Measurements from ENCODE around the gene PPP2R2C. TPM values are rescaled to one million over a fixed set of nuclear protein-coding genes. Genes with fewer than 3 reads are reported as not detected.

The PPP2R2C gene
- total and polyA plus RNA-seq, 2 of the 4 experiments (the other 2 are of a cell fraction) = 0.03 TPM; not detected in 1

GRCh38 chr4:6319530-6320150 is 152.8 kb downstream of the PPP2R2C start:
- ChIA-PET CTCF (interaction anchor here (3.5 kb wide), 1 partner anchor 69 kb away, joined by 13 read pairs; no protein-coding TSS in a partner anchor), POLR2A (ENCODE audit: unreplicated experiment) (no interaction called here)
- Histone ChIP-seq H2AFZ (replicated peaks; ENCODE audit: low read length, poor library complexity) (no peak overlapping the region), H3K27ac (ENCODE audit: insufficient read depth, low read length) (no peak overlapping the region), H3K56ac (ENCODE audit: extremely low read depth, insufficient read depth, low read length) (no peak overlapping the region), H3K79me1 (ENCODE audit: low read depth in 1 of 2, low read length in 2 of 2) (no peaks in the 10 kb centered on the region), H3K27me3 (ENCODE audit: control insufficient read depth, insufficient read depth, low read length) (peaks cover 21% of the 10 kb centered on the region), H2AK9ac (replicated peaks; ENCODE audit: low read depth, low read length, poor library complexity) (no peak overlapping the region), H2BK120ac (ENCODE audit: low read depth, low read length) (no peak overlapping the region), H2BK5ac (ENCODE audit: low read depth, low read length, poor library complexity, severe bottlenecking) (no peak overlapping the region), H3K4me2 (ENCODE audit: low read depth, low read length) (no peak overlapping the region), H2BK15ac (ENCODE audit: low read depth, low read length) (no peak overlapping the region), H3K4me3 (ENCODE audit: insufficient read depth, low read depth, low read length) (no peak overlapping the region), H3K14ac (replicated peaks; ENCODE audit: low read depth, low read length) (no peak overlapping the region), H3K9me1 (ENCODE audit: insufficient read depth, low read length) (no peaks in the 10 kb centered on the region), H3K23ac (ENCODE audit: low read depth, low read length) (no peak overlapping the region), H3K4ac (ENCODE audit: low read depth, low read length) (no peak overlapping the region), H3K9me3 (ENCODE audit: control insufficient read depth, insufficient read depth, low read length) (peaks cover 3% of the 10 kb centered on the region), H4K8ac (ENCODE audit: low read depth in 2 of 2, low read length in 2 of 2) (no peak overlapping the region), H4K5ac (ENCODE audit: low read depth, low read length) (no peak overlapping the region), H4K91ac (ENCODE audit: insufficient read depth, low read depth, low read length) (no peak overlapping the region), H3K18ac (ENCODE audit: low read depth, low read length) (no peak overlapping the region), H3K9ac (ENCODE audit: low read depth, low read length) (no peak overlapping the region), H2BK20ac (ENCODE audit: low read depth, low read length) (no peak overlapping the region), H4K20me1 (ENCODE audit: insufficient read depth, low read length) (no peaks in the 10 kb centered on the region), H3K4me1 (ENCODE audit: control insufficient read depth, insufficient read depth, low read length) (no peaks in the 10 kb centered on the region), H3K36me3 (ENCODE audit: control insufficient read depth, insufficient read depth, low read length) (no peaks in the 10 kb centered on the region), H2AK5ac (ENCODE audit: low read depth, low read length) (no peak overlapping the region)
- BruUV-seq (replicated peaks) = no TSS peak
- dilution Hi-C loops (cut with HindIII; ENCODE audit: low sequenced_read_pairs, unreplicated experiment) = no loop called here
- intact Hi-C loops (cut with micrococcal nuclease) = no loop called here
- TF ChIP-seq RCOR1 (IDR thresholded peaks at IDR 0.05; ENCODE audit: insufficient replicate concordance, low read length) = no peak
- TF ChIP-seq POLR2A (IDR thresholded peaks at IDR 0.05; ENCODE audit: low read depth, low read length) = no peak
- no peak for TF ChIP-seq FOS (IDR thresholded peaks at IDR 0.05; ENCODE audit: low read depth, low read length)
- TF ChIP-seq BHLHE40 (IDR thresholded peaks at IDR 0.05; ENCODE audit: low read depth, low read length) = no peak
- TF ChIP-seq MAZ (IDR thresholded peaks at IDR 0.05; ENCODE audit: borderline replicate concordance, low read depth, low read length) = no peak
- no peak for TF ChIP-seq NFE2L2 (IDR thresholded peaks at IDR 0.05; ENCODE audit: low read depth, low read length)
- no peak for TF ChIP-seq MXI1 (IDR thresholded peaks at IDR 0.05; ENCODE audit: borderline replicate concordance, low read depth, low read length)
- no peak for TF ChIP-seq CEBPB (IDR thresholded peaks at IDR 0.05; ENCODE audit: low read depth, low read length)
- no peak for TF ChIP-seq CTCF (conservative IDR thresholded peaks at IDR 0.05; ENCODE audit: low read depth, low read length)
- no peak for TF ChIP-seq SMC3 (IDR thresholded peaks at IDR 0.05; ENCODE audit: low read depth, low read length)
- no peak for TF ChIP-seq RFX5 (IDR thresholded peaks at IDR 0.05; ENCODE audit: low read depth, low read length)
- TF ChIP-seq RAD21 (IDR thresholded peaks at IDR 0.05; ENCODE audit: low read length) = no peak
- no peak for TF ChIP-seq MAFK (IDR thresholded peaks at IDR 0.05; ENCODE audit: low read depth, low read length)
- TF ChIP-seq CHD1 (IDR thresholded peaks at IDR 0.05; ENCODE audit: low read depth, low read length) = no peak
- no peak for TF ChIP-seq ELK1 (IDR thresholded peaks at IDR 0.05; ENCODE audit: borderline replicate concordance, low read depth, low read length)
- no peak for TF ChIP-seq USF2 (IDR thresholded peaks at IDR 0.05; ENCODE audit: low read depth, low read length)
- no peak for DNase-seq
- in situ Hi-C loops (cut with MboI; ENCODE audit: low sequenced_read_pairs) = loop anchor here (10.0 kb wide), 1 partner anchor 325 kb away; no protein-coding TSS in a partner anchor
- WGBS, 2 experiments (ENCODE audit: extremely low coverage in 2 of 2, insufficient read length in 1 of 2) = 70% methylated on average over 2 of the region's 12 CpGs; no CpG with 5 or more reads in 1 of the 2 experiments
- no peak for ATAC-seq (ENCODE audit: low read depth)

Data from IMR-90 (cell line).